ENCODE results near the gene CDH9.

The CDH9 gene

GRCh38 chr5:27038476-27038875, at the start of gene CDH9:
Gene CDH9 (minus strand): TSS chr5:27038586. CDS start chr5:26988333, 50,253 bp downstream.
- DNase-seq (no peak), ATAC-seq (ENCODE audit: insufficient read depth, low read depth) (no peak)
- Histone ChIP-seq H3K4me1 (ENCODE audit: insufficient read depth, low read length) (no peaks in the 10 kb centered on the region), H3K27ac (ENCODE audit: low read length) (no peak within 1 kb of the TSS), H3K9me3 (ENCODE audit: insufficient read depth, low read length, severe bottlenecking) (no peaks in the 10 kb centered on the region), H4K20me1 (ENCODE audit: insufficient read depth, low read length) (no peaks in the 10 kb centered on the region), H3K27me3 (ENCODE audit: insufficient read depth, low read length, poor library complexity) (no peaks in the 10 kb centered on the region), H3K79me2 (ENCODE audit: insufficient read depth, low read length) (no peaks in the 10 kb centered on the region), H3K9ac (ENCODE audit: low read depth, low read length) (no peak within 1 kb of the TSS), H3K36me3 (ENCODE audit: insufficient read depth, low read length) (no peaks in the 10 kb centered on the region), H3K4me2 (ENCODE audit: insufficient read depth, low read length) (no peak within 1 kb of the TSS), H2AFZ (ENCODE audit: low read depth, low read length) (no peak within 1 kb of the TSS), H3K4me3 (ENCODE audit: low read depth in 1 of 2, low read length in 2 of 2) (no peak within 1 kb of the TSS)
- TF ChIP-seq CTCF (IDR thresholded peaks at IDR 0.05; ENCODE audit: borderline replicate concordance, extremely low read depth, low read length, poor library complexity, severe bottlenecking) (no peak), EZH2 (IDR thresholded peaks at IDR 0.05; ENCODE audit: borderline replicate concordance, low read depth, low read length, severe bottlenecking) (no peak)

- TF ChIP-seq CTCF (IDR thresholded peaks at IDR 0.05; ENCODE audit: borderline replicate concordance, extremely low read depth, low read length, poor library complexity, severe bottlenecking) (no peak), EZH2 (IDR thresholded peaks at IDR 0.05; ENCODE audit: borderline replicate concordance, low read depth, low read length, severe bottlenecking) (no peak)
- H3K4me1 ChIP-seq (ENCODE audit: insufficient read depth, low read length) = no peaks in the 10 kb centered on the region
- no peak overlapping the region for H3K4me3 ChIP-seq (ENCODE audit: low read depth in 1 of 2, low read length in 2 of 2)
- H3K4me2 ChIP-seq (ENCODE audit: insufficient read depth, low read length) = no peak overlapping the region
- H3K9me3 ChIP-seq (ENCODE audit: insufficient read depth, low read length, severe bottlenecking) = no peaks in the 10 kb centered on the region
- H3K9ac ChIP-seq (ENCODE audit: low read depth, low read length) = no peak overlapping the region
- ATAC-seq (ENCODE audit: insufficient read depth, low read depth) = no peak
- no peak for DNase-seq
- no peaks in the 10 kb centered on the region for H3K36me3 ChIP-seq (ENCODE audit: insufficient read depth, low read length)
- H3K27me3 ChIP-seq (ENCODE audit: insufficient read depth, low read length, poor library complexity) = no peaks in the 10 kb centered on the region
- no peaks in the 10 kb centered on the region for H3K79me2 ChIP-seq (ENCODE audit: insufficient read depth, low read length)
- no peak overlapping the region for H3K27ac ChIP-seq (ENCODE audit: low read length)
- no peak overlapping the region for H2AFZ ChIP-seq (ENCODE audit: low read depth, low read length)
- H4K20me1 ChIP-seq (ENCODE audit: insufficient read depth, low read length) = no peaks in the 10 kb centered on the region
Measured at GRCh38 chr5:27087747-27088146, 49.4 kb upstream of the CDH9 start.

- H3K36me3 ChIP-seq (ENCODE audit: insufficient read depth, low read length) = no peaks in the 10 kb centered on the region
- H3K4me1 ChIP-seq (ENCODE audit: insufficient read depth, low read length) = no peaks in the 10 kb centered on the region
- TF ChIP-seq CTCF (IDR thresholded peaks at IDR 0.05; ENCODE audit: borderline replicate concordance, extremely low read depth, low read length, poor library complexity, severe bottlenecking) (no peak), EZH2 (IDR thresholded peaks at IDR 0.05; ENCODE audit: borderline replicate concordance, low read depth, low read length, severe bottlenecking) (no peak)
- no peak for DNase-seq
- H2AFZ ChIP-seq (ENCODE audit: low read depth, low read length) = no peak overlapping the region
- no peak overlapping the region for H3K4me2 ChIP-seq (ENCODE audit: insufficient read depth, low read length)
- H3K79me2 ChIP-seq (ENCODE audit: insufficient read depth, low read length) = no peaks in the 10 kb centered on the region
- H3K27me3 ChIP-seq (ENCODE audit: insufficient read depth, low read length, poor library complexity) = no peaks in the 10 kb centered on the region
- no peak overlapping the region for H3K27ac ChIP-seq (ENCODE audit: low read length)
- H3K9ac ChIP-seq (ENCODE audit: low read depth, low read length) = no peak overlapping the region
- H3K4me3 ChIP-seq (ENCODE audit: low read depth in 1 of 2, low read length in 2 of 2) = no peak overlapping the region
- no peaks in the 10 kb centered on the region for H3K9me3 ChIP-seq (ENCODE audit: insufficient read depth, low read length, severe bottlenecking)
- ATAC-seq (ENCODE audit: insufficient read depth, low read depth) = no peak
- H4K20me1 ChIP-seq (ENCODE audit: insufficient read depth, low read length) = no peaks in the 10 kb centered on the region
Measured at GRCh38 chr5:27083449-27084415, 45.3 kb upstream of the CDH9 start.

Data from DND-41 (cell line).